ENCODE results near the gene CDCA8. TPM values are rescaled to one million over a fixed set of nuclear protein-coding genes. Genes with fewer than 3 reads are reported as not detected.

The CDCA8 gene
- total RNA-seq, 1 experiment from 2014 or later: 48.5 TPM

DNA sequence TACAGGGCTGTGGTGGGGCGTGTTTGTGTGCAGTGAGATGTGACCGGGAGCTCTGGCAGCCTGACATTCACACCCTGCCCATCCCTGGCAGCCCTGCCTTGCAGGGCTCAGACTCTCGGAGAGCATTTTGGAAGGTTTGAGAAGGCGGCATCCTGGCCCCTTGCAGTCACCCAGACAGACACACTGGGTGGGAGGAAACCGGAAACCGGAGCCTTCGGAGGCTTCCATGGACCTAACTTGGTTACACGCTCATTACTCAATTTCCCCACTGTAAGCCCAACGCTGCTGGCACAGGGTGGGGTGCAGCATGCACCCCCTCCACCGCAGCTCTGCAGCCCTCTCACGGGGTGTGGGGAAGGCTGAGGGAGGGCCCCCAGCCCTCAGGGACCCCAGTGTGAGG, 35.4 kb upstream of the CDCA8 start:
- peaks cover 13 to 31% of the 10 kb centered on the region in 2 experiments for H3K4me1 Mint-ChIP-seq
- no peak overlapping the region for H2BK15ac ChIP-seq (ENCODE audit: low read depth, low read length)
- H3K23me2 ChIP-seq (ENCODE audit: insufficient read length, low read depth, low read length, poor library complexity, severe bottlenecking): peaks cover 3% of the 10 kb centered on the region
- H3K27me3 Mint-ChIP-seq (ENCODE audit: low read depth): peaks cover 51% of the 10 kb centered on the region
- H3K27me3 ChIP-seq (ENCODE audit: insufficient read depth, low read length): no peaks in the 10 kb centered on the region; the same call in 1 of the 2 replicates
- no peak overlapping the region for H2BK12ac ChIP-seq (ENCODE audit: insufficient read length, low read depth, low read length)
- H3K79me1 ChIP-seq (ENCODE audit: insufficient read depth, low read depth, low read length, poor library complexity, severe bottlenecking): no peaks in the 10 kb centered on the region
- no peak overlapping the region for H3K4ac ChIP-seq (ENCODE audit: low read depth, low read length)
- H3K14ac ChIP-seq (ENCODE audit: insufficient read depth, low read length): no peak overlapping the region
- H3K4me2 ChIP-seq (ENCODE audit: insufficient read depth, insufficient read length, low read length): no peak overlapping the region
- no peak overlapping the region for H3K27ac ChIP-seq (ENCODE audit: insufficient read length, low read depth, low read length)
- H3K4me1 ChIP-seq (ENCODE audit: insufficient read depth, low read length): no peaks in the 10 kb centered on the region
- no peak overlapping the region for H3K18ac ChIP-seq (ENCODE audit: insufficient read length, low read depth, low read length)
- no peak overlapping the region for H3T11ph ChIP-seq (ENCODE audit: low read length)
- H2BK20ac ChIP-seq (ENCODE audit: low read depth, low read length, poor library complexity, severe bottlenecking): no peak overlapping the region
- H2BK5ac ChIP-seq (ENCODE audit: insufficient read length, low read length): no peak overlapping the region
- H3K9me3 ChIP-seq (ENCODE audit: control insufficient read depth, low read depth, low read length): no peaks in the 10 kb centered on the region
- H3K23ac ChIP-seq (ENCODE audit: insufficient read length, low read depth, low read length): no peak overlapping the region
- no peak overlapping the region for H2AFZ ChIP-seq (ENCODE audit: low read length)
- H3K9ac ChIP-seq (ENCODE audit: extremely low read depth, insufficient read length, low read length): no peak overlapping the region
- DNase-seq: no peak
- WGBS (ENCODE audit: extremely low coverage, insufficient read length, low lambda C conversion rate): no CpG with 5 or more reads among the region's 11 CpGs
- no peak overlapping the region for H4K5ac ChIP-seq (ENCODE audit: insufficient read length, low read depth, low read length)
- H3K36me3 Mint-ChIP-seq (ENCODE audit: insufficient read depth in 1 of 3, low read depth in 3 of 3): no peaks in the 10 kb centered on the region
- H3K9me3 Mint-ChIP-seq: no peaks in the 10 kb centered on the region; a peak in 2 of 5 replicates
- no peak overlapping the region for H4K8ac ChIP-seq (replicated peaks; ENCODE audit: insufficient read length, low read depth, low read length)
- H2BK120ac ChIP-seq (ENCODE audit: low read depth, low read length, poor library complexity, severe bottlenecking): no peak overlapping the region
- H3K79me2 ChIP-seq (ENCODE audit: insufficient read depth, low read length): no peaks in the 10 kb centered on the region
- H2AK5ac ChIP-seq (ENCODE audit: insufficient read length, low read length): no peak overlapping the region
- no peak overlapping the region for H4K91ac ChIP-seq (ENCODE audit: insufficient read length, low read depth, low read length)
- no peak overlapping the region for H3K4me3 Mint-ChIP-seq
- H3K27ac Mint-ChIP-seq: no peak overlapping the region
- no peak overlapping the region for H3K56ac ChIP-seq (ENCODE audit: insufficient read length, low read depth, low read length)
- TF ChIP-seq, protein P1, sequence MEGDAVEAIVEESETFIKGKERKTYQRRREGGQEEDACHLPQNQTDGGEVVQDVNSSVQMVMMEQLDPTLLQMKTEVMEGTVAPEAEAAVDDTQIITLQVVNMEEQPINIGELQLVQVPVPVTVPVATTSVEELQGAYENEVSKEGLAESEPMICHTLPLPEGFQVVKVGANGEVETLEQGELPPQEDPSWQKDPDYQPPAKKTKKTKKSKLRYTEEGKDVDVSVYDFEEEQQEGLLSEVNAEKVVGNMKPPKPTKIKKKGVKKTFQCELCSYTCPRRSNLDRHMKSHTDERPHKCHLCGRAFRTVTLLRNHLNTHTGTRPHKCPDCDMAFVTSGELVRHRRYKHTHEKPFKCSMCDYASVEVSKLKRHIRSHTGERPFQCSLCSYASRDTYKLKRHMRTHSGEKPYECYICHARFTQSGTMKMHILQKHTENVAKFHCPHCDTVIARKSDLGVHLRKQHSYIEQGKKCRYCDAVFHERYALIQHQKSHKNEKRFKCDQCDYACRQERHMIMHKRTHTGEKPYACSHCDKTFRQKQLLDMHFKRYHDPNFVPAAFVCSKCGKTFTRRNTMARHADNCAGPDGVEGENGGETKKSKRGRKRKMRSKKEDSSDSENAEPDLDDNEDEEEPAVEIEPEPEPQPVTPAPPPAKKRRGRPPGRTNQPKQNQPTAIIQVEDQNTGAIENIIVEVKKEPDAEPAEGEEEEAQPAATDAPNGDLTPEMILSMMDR (conservative IDR thresholded peaks at IDR 0.05): no peak
- H4K20me1 ChIP-seq (ENCODE audit: control insufficient read depth, insufficient read depth, insufficient read length): no peaks in the 10 kb centered on the region
